ENCODE data around the gene TRPM2.

- TF ChIP-seq CTCF (IDR thresholded peaks at IDR 0.05; ENCODE audit: low read depth, low read length) (no peak), EZH2phosphoT487 (IDR thresholded peaks at IDR 0.05; ENCODE audit: low read depth) (no peak)
Observed at GRCh38 chr21:44375281-44375651, 21.8 kb downstream of the TRPM2 start.

Measured in OCI-LY3 (cell line).